Subcutaneous adipose tissue (tissue), 4 donors: ENCODE results near the gene TAS2R4. TPM values are rescaled to one million over a fixed set of nuclear protein-coding genes. Genes with fewer than 3 reads are reported as not detected.

Experiments
- CTCF ChIP-seq: fragments of 450-650 bp; IDR thresholded peaks from one replicate; pipeline ENCODE4 v1.5.1; 2016; ENCODE audit warnings: low read depth, mild to moderate bottlenecking, control low read depth, antibody characterized with exemption, moderate library complexity
- small RNA-seq: library from RNA; depleted of rRNA; stranded (forward); fragments of <200 nt; gene quantifications from one replicate; pipeline ENCODE3, GENCODE V24; 2016
- total RNA-seq, 4 donors: library from RNA; depleted of rRNA; stranded (reverse); fragments of >200 nt; gene quantifications; one replicate each; pipeline ENCODE4 v1.1.0, GENCODE V29; 2016

TAS2R4 gene
- total RNA-seq, 4 donors from 2014 or later = 0.51 to 3.8 (median 2.1) TPM

- TF ChIP-seq CTCF = no peak
Measured at GRCh38 chr7:141788296-141788695, 11.8 kb downstream of the TAS2R4 start.

DNA sequence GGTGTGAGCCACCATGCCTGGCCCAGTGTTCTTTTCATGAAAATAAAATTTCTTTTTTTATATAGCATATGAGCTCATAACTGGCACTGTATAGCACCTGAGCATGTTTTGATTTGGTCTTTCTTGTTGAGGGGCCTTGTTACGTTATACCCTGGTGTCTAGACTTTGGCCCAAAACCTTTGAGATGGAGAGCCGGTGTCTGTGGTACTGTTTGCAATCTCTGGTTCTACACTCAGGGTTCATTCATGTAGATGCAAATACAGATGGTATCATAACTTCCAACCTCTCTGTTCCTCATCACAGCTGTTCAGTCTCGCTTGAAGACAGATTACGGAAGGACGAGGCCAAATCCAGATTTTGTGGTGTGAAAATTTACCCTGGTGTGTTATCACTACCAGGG lies 13.4 kb downstream of the TAS2R4 start, which contains the start of gene TAS2R5:
TAS2R5 (plus strand) TSS at position 301 of the 400 bp plus-strand sequence. CDS start 145 bp downstream, outside the sequence.
- TF ChIP-seq CTCF = no peak

DNA sequence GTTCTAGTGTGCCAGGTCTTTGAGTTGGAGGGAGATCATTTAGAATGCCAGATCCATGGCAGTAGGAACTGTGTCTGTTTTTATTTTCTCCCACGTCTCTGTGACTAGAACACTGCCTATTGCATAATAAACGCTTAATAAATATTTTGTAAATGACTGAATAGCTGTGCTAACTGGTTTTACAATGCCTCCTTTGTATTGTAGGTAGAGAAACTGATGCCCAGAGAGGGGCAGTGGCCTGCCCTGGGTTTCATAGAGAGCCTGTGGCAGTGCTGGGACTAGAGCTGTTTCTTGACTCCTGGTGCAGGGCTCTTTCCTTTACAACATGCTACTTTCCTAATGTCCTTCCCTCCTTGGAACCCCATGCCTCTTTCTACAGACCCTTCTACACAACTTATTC lies 16.1 kb downstream of the TAS2R4 start:
- TF ChIP-seq CTCF = no peak

GRCh38 chr7:141820067-141820466 lies 43.6 kb downstream of the TAS2R4 start:
- no peak for TF ChIP-seq CTCF

Small RNA genes within 50 kb of the gene (small RNA-seq; reads per million reads assigned to genes)
- not detected for gene RNU1-82P

Other genes starting within 250 kb of the TAS2R4 start
- gene AGK, start 225.3 kb upstream of the TAS2R4 start, total RNA-seq = 10 to 100 TPM; 14.3 to 16.6 (median 15.6) TPM
- gene DENND11, start 74.5 kb upstream of the TAS2R4 start, total RNA-seq = 10 to 100 TPM; 17.0 to 24.1 (median 19.1) TPM
- gene WEE2, start 68.3 kb upstream of the TAS2R4 start, total RNA-seq = not detected
- gene SSBP1, start 38.3 kb upstream of the TAS2R4 start, total RNA-seq = 100 to 1,000 TPM in 1 of 4 donors, 10 to 100 TPM in 3; 71.8 to 123 (median 85.1) TPM
- gene TAS2R3, start 12.6 kb upstream of the TAS2R4 start, total RNA-seq = 1 to 10 TPM; 1.1 to 5.7 (median 2.1) TPM
- 1 to 10 TPM; 2.0 to 4.1 (median 3.4) TPM for gene TAS2R5, start 13.5 kb downstream of the TAS2R4 start, total RNA-seq
- gene PRSS37, start 64.8 kb downstream of the TAS2R4 start, total RNA-seq = not detected
- gene OR9A4, start 139.7 kb downstream of the TAS2R4 start, total RNA-seq = not detected
- under 1 TPM in 1 of 4 donors, not detected in 3; 0.34 TPM for gene CLEC5A, start 170.3 kb downstream of the TAS2R4 start, total RNA-seq
- gene TAS2R38, start 197.1 kb downstream of the TAS2R4 start, total RNA-seq = not detected
- gene MGAM, start 219.2 kb downstream of the TAS2R4 start, total RNA-seq = 1 to 10 TPM in 1 of 4 donors, under 1 TPM in 3; 0.17 to 5.2 (median 0.49) TPM